HL-60/S4 (cell line): ENCODE results near the gene SAMD10.
"Not testable (repeated sequence)": the region's sequence is repeated elsewhere in the genome, so short reads cannot be mapped to it uniquely, and the experiment has no call there.

Experiments
- in situ Hi-C: fragments of 300-500 bp; cut with MboI; formaldehyde crosslinking; loops from 2 replicates; pipeline ENCODE4 v1.14.3; 2022; ENCODE audit warnings: low sequenced_read_pairs

Gene SAMD10

GRCh38 chr20:63942969-63943807 lies 36.3 kb downstream of the SAMD10 start:
- in situ Hi-C loops, result no loop called here

- in situ Hi-C loops, result no loop called here
Measured at GRCh38 chr20:63942250-63942951, 37.0 kb downstream of the SAMD10 start.

GRCh38 chr20:63941282-63942081 lies 38.0 kb downstream of the SAMD10 start:
- in situ Hi-C loops, result no loop called here

- in situ Hi-C loops, result no loop called here
Measured at GRCh38 chr20:63940472-63941266, 38.8 kb downstream of the SAMD10 start.

DNA sequence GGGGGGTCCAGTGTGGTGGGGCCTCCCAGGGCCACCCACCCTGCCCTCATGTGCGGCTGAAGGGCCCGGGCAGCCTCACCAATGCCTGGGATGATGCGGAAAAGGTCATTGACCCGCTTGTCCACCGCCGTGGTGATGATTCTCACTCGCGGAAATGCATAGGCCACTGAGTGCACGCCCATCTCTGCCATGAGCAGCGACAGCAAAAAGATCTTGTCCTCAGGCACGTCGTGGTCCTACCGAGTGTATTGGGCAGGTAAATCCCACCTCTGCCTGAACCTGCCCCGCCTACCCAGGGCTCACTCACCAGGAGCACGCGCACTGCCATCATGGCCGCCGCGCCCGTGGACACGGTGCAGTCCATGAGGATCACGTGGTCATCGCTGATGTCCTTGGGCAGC lies 39.4 kb downstream of the SAMD10 start:
- in situ Hi-C loops, result no loop called here

DNA sequence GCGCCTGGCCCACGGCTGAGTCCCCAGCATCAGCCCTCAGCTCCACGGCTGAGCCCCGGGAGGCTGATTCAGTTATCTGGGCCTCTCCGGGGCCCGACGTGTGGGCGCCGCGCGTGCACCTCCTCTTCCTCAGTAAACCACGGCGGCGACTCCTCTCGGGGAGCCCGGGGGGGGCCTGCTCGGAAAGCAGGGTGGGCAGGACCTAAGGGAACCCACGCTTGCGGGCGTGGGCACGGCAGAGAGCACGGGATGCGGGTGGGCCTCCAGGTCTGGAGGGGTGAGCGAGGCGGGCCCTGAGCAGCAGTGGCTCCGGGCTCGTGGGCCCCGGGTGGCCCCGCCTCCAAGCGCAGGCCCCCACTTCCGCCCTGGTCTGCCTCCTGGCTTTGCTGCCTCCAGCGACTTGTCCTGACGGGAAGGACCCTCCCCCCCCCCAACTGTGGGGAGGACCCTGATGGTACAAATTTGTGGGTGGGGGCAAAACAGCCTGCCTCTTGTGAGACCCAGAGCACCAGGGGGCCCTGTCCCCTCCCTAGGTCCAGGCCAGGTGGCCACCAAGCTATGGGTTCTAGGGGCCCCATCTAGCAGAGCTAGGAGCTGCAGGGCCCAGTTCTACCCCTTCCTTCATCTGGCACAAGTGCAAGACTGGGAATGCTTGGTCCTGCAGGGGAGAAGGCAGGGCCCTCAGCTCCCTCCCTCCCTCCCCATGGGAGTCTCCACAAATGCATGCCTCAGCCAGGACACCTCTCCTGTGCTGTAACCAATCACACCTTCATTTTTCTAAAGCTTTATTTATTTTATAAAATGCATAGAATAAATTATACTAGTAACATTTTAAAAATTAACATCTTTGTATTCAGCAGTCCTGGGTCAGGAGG lies 40.1 kb downstream of the SAMD10 start:
- in situ Hi-C loops, result no loop called here

GRCh38 chr20:63937596-63937995 lies 41.8 kb downstream of the SAMD10 start:
- in situ Hi-C loops, result no loop called here

- in situ Hi-C loops, result no loop called here
Measured at GRCh38 chr20:63935447-63935846, 44.0 kb downstream of the SAMD10 start.

DNA sequence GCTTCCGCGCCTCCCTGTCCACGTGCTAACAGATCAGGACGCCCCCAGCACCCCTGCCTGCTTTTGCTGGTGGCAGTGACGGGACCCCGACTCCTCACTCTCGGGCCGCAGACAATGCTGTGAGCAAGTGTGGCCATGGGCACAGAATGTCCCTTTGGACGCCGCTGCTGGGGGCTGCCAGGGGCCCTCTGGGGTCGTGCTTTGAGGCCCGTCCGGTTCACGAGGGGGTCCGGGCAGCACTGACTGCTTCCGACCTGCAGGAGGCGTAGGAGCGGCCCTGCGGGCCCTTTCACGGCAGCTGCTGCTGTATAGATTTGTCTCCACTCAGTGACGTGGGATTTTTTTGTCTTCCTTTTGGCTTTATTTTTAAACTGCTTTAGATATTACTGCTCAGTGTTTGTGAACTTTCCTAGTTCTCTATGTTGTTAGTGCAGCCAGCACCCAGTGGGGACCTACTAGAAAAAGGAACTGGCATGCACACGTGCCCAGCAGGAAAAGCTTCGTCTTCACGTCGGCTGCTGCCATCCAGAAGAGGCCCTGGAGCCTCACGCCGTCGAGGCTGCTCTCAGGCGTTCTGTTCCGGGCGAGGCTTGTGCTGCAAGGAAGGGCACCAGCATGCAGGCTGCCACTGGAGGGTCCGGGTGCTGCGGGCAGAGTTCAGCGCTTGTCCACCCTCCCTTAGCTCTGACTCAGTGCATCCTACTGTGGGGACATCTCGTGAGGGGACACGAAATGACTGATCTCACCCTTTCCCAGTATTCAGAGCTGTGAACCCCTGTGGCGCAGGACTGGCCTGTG lies 45.0 kb downstream of the SAMD10 start:
- in situ Hi-C loops, result no loop called here

- in situ Hi-C loops, result no loop called here
Measured at GRCh38 chr20:63933646-63934045, 45.8 kb downstream of the SAMD10 start.

GRCh38 chr20:63932606-63933160 lies 46.8 kb downstream of the SAMD10 start:
- in situ Hi-C loops, result no loop called here

DNA sequence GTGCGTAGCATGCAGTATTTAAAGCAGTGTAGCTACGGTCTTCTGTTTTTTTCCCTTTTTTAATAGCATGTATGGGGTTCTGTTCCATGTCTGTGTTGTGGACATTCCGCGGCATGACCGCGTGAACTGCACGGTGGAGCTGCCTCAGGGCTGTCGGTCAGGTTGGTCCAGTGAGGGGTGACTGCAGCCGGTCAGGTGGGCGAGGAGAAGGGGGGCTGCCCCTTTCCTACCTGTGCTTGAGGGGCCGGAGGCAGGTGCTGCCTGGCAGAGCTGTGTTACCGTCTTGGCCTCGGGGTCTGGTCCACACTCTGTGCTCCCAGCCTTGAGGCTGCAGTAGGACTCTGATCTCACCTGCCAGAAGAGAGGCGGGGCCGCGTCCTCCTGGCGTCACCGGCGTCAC lies 47.7 kb downstream of the SAMD10 start:
- in situ Hi-C loops, result no loop called here

DNA sequence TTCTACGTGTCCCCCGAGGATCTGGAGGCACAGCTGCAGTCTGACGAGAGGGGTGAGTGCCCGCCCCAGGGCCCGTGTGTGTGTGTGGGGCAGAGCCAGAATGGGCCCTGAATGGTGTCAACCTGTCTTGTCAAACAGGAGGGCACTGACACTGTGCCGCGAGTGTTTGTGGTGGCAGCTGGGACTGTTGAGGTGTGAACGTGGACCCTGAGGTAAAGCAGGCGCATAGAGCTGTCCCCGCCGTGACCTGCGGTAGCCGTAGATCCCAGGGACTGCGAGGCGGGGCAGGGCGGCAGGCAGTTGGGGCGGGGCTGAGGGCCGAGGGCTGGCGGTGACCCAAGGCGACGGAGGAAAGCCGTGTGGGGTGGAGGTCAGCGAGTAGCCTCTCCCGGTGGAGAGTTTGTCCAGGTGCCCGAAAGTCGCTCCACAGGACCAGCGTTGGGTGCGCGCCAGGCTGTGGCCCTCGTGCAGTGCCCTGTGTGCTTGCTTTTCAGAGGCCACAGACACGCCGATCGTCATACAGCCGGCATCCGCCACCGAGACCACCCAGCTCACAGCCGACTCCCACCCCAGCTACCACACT lies 48.4 kb downstream of the SAMD10 start:
- in situ Hi-C loops, result no loop called here

GRCh38 chr20:63929473-63929883 lies 50.0 kb downstream of the SAMD10 start:
- in situ Hi-C loops, result not testable (repeated sequence)

DNA sequence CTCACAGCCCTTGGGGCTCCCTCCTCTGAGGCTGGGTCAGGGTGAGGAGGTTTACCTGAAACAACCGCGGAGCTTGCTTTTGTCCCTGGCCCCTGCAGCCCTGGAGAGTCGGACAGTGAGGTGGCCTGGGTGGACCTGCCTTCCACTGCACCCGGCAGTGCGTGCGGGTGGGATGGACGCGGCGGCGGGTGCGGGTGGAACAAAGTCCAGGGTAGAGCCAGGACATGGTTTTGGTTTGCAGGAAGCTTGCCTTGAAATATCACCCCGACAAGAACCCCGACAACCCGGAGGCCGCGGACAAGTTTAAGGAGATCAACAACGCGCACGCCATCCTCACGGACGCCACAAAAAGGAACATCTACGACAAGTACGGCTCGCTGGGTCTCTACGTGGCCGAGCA lies 50.4 kb downstream of the SAMD10 start:
- in situ Hi-C loops, result no loop called here

DNA sequence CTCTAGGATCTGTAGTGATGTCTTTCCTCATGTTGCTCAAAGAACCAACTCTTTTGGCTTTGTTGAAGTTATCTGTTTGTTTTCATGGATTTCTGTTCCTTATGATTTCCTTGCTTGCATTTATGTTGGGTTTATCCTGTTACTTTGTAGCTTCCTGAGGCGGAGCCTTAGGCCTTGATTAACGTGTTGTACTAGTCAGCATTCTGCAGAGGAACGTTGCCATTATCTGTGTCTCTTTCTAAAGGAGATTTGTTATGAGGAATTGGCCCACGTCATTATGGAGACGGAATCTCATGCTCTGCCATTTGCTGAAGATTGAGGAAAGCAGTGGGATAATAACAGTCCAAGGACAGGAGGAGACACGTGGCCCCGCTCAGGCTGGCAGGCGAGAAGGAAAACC lies 53.1 kb downstream of the SAMD10 start:
- in situ Hi-C loops, result no loop called here

- in situ Hi-C loops, result no loop called here
Measured at GRCh38 chr20:63924241-63924640, 55.2 kb downstream of the SAMD10 start.
